Transverse colon (tissue), 3 donors: ENCODE data around the gene TBL1X.

Experiments used
- CTCF ChIP-seq, 5 experiments: fragments of 200-600 bp in 3 of 5; fragments of 450-650 bp in 2 of 5; sonication (generic) in 3 of 5; IDR thresholded peaks; 1 replicate in 2 of 5; 2 replicates in 3 of 5; pipeline ENCODE4 v1.5.1; 2016 to 2017; ENCODE audit warnings: antibody characterized with exemption in 5 of 5, inconsistent platforms in 3 of 5, mild to moderate bottlenecking in 2 of 5, moderate library complexity in 1 of 5
- POLR2A ChIP-seq: fragments of 450-650 bp; IDR thresholded peaks from one replicate; pipeline ENCODE4 v1.6.1; 2016; ENCODE audit warnings: antibody characterized with exemption, mild to moderate bottlenecking, moderate library complexity

GRCh38 chrX:9701790-9702189 is 236.9 kb downstream of the TBL1X start:
- TF ChIP-seq POLR2A (no peak), CTCF (IDR thresholded peaks at IDR 0.05) (no peak)
